ENCODE results near the gene CFDP1. TPM values are rescaled to one million over a fixed set of nuclear protein-coding genes. Genes with fewer than 3 reads are reported as not detected.

CFDP1 gene
- total RNA-seq, 1 experiment from 2014 or later, result 52.6 TPM

- Histone ChIP-seq H3F3A (ENCODE audit: insufficient read depth, low read depth) (no peaks in the 10 kb centered on the region; the same call in 1 of the 2 replicates), H4K20me1 (ENCODE audit: insufficient read depth) (no peaks in the 10 kb centered on the region), H3K4me2 (no peak overlapping the region), H3K27ac (no peak overlapping the region), H3K79me2 (ENCODE audit: low read depth) (no peaks in the 10 kb centered on the region), H3K9me2 (ENCODE audit: insufficient read depth) (no peaks in the 10 kb centered on the region), H3K4me3 (no peak overlapping the region), H3K4me1 (replicated peaks; ENCODE audit: insufficient read depth) (peaks cover 8% of the 10 kb centered on the region; the same call in 1 of the 2 replicates), H3K36me3 (ENCODE audit: low read depth) (peaks cover 15% of the 10 kb centered on the region; the same call in 1 of the 2 replicates), H3K27me3 (ENCODE audit: insufficient read depth, low read depth) (no peaks in the 10 kb centered on the region), H3K9me3 (ENCODE audit: insufficient read depth, low read depth) (no peaks in the 10 kb centered on the region), H2AFZ (no peak overlapping the region)
- BruUV-seq (replicated peaks), result no TSS peak
- ChIA-PET POLR2A (ENCODE audit: unreplicated experiment) (no interaction called here), CTCF (interaction anchor here (1.0 kb wide), 1 partner anchor 10 kb away, joined by 4 read pairs; no protein-coding TSS in a partner anchor)
- no peak for DNase-seq
- no peak for TF ChIP-seq CTCF (conservative IDR thresholded peaks at IDR 0.05)
- no peak for TF ChIP-seq EZH2 (IDR thresholded peaks at IDR 0.05; ENCODE audit: low read depth)
- intact Hi-C loops (cut with micrococcal nuclease; ENCODE audit: unreplicated experiment), result no loop called here
Observed at GRCh38 chr16:75293173-75293572, 140.1 kb downstream of the CFDP1 start.

GRCh38 chr16:75292691-75293090 is 140.6 kb downstream of the CFDP1 start:
- TF ChIP-seq CTCF (conservative IDR thresholded peaks at IDR 0.05) (no peak), EZH2 (IDR thresholded peaks at IDR 0.05; ENCODE audit: low read depth) (no peak)
- ChIA-PET CTCF (no interaction called here), POLR2A (ENCODE audit: unreplicated experiment) (no interaction called here)

GRCh38 chr16:75289189-75289588 is 144.1 kb downstream of the CFDP1 start:
- H4K20me1 ChIP-seq (ENCODE audit: insufficient read depth), result no peaks in the 10 kb centered on the region
- peaks cover 13% of the 10 kb centered on the region; the same call in 1 of the 2 replicates for H3K4me1 ChIP-seq (replicated peaks; ENCODE audit: insufficient read depth)
- H3K9me2 ChIP-seq (ENCODE audit: insufficient read depth), result no peaks in the 10 kb centered on the region
- no peak for DNase-seq
- H3K27me3 ChIP-seq (ENCODE audit: insufficient read depth, low read depth), result no peaks in the 10 kb centered on the region
- H3K27ac ChIP-seq, result no peak overlapping the region
- H3K79me2 ChIP-seq (ENCODE audit: low read depth), result no peaks in the 10 kb centered on the region
- H3F3A ChIP-seq (ENCODE audit: insufficient read depth, low read depth), result no peaks in the 10 kb centered on the region
- H3K4me3 ChIP-seq, result no peak overlapping the region
- CTCF ChIA-PET, result no interaction called here
- no peaks in the 10 kb centered on the region for H3K9me3 ChIP-seq (ENCODE audit: insufficient read depth, low read depth)
- H2AFZ ChIP-seq, result no peak overlapping the region
- intact Hi-C loops (cut with micrococcal nuclease; ENCODE audit: unreplicated experiment), result no loop called here
- peaks cover 12% of the 10 kb centered on the region; the same call in 1 of the 2 replicates for H3K36me3 ChIP-seq (ENCODE audit: low read depth)
- TF ChIP-seq EZH2 (IDR thresholded peaks at IDR 0.05; ENCODE audit: low read depth) (no peak), CTCF (conservative IDR thresholded peaks at IDR 0.05) (no peak)
- BruUV-seq (replicated peaks), result no TSS peak
- no peak overlapping the region for H3K4me2 ChIP-seq
- POLR2A ChIA-PET (ENCODE audit: unreplicated experiment), result no interaction called here

More at GRCh38 chr16:75292691-75293090, 140.6 kb downstream of the CFDP1 start:
- H3K79me2 ChIP-seq (ENCODE audit: low read depth), result no peaks in the 10 kb centered on the region
- no peak overlapping the region for H3K27ac ChIP-seq
- intact Hi-C loops (cut with micrococcal nuclease; ENCODE audit: unreplicated experiment), result no loop called here
- DNase-seq, result no peak
- H3K36me3 ChIP-seq (ENCODE audit: low read depth), result peaks cover 15% of the 10 kb centered on the region; the same call in 1 of the 2 replicates
- H4K20me1 ChIP-seq (ENCODE audit: insufficient read depth), result no peaks in the 10 kb centered on the region
- H3K27me3 ChIP-seq (ENCODE audit: insufficient read depth, low read depth), result no peaks in the 10 kb centered on the region
- H3K9me3 ChIP-seq (ENCODE audit: insufficient read depth, low read depth), result no peaks in the 10 kb centered on the region
- no peak overlapping the region for H2AFZ ChIP-seq
- H3F3A ChIP-seq (ENCODE audit: insufficient read depth, low read depth), result no peaks in the 10 kb centered on the region; the same call in 1 of the 2 replicates
- BruUV-seq (replicated peaks), result no TSS peak
- no peaks in the 10 kb centered on the region for H3K9me2 ChIP-seq (ENCODE audit: insufficient read depth)
- no peak overlapping the region for H3K4me2 ChIP-seq
- peaks cover 13% of the 10 kb centered on the region; the same call in 1 of the 2 replicates for H3K4me1 ChIP-seq (replicated peaks; ENCODE audit: insufficient read depth)
- H3K4me3 ChIP-seq, result no peak overlapping the region

All from PC-9 (cell line).